Activated CD4-positive, alpha-beta T cell treated with anti-CD3 and anti-CD28 coated beads, Interleukin-2, amount 50 U/mL, for 48 hours (primary cell): Measurements from ENCODE around the gene HCK.
A peak's percentile ranks its signal among the peaks of the same experiment; 100 is the strongest.
"Not testable (repeated sequence)": the region's sequence is repeated elsewhere in the genome, so short reads cannot be mapped to it uniquely, and the experiment has no call there.

ENCODE experiments used
- DNase-seq, 2 experiments: peaks; one replicate each; pipeline ENCODE4 v3.0.0-alpha.2; 2020

HCK gene

GRCh38 chr20:32109392-32110172, 57.5 kb downstream of the HCK start, which contains the start of gene TM9SF4:
Gene TM9SF4, plus strand, starts transcription at chr20:32109714. Its CDS starts 27 bp downstream, at chr20:32109741.
- peak; percentile 90 to 92 for DNase-seq

- DNase-seq, result no peak
Measured at GRCh38 chr20:32110173-32110704, 58.2 kb downstream of the HCK start.

- no peak for DNase-seq
Measured at GRCh38 chr20:32110727-32111126, 58.7 kb downstream of the HCK start.

GRCh38 chr20:32111156-32111686, 59.2 kb downstream of the HCK start:
- no peak for DNase-seq

GRCh38 chr20:32111753-32112152, 59.7 kb downstream of the HCK start:
- DNase-seq, result no peak

GRCh38 chr20:32112841-32113240, 60.8 kb downstream of the HCK start:
- peak; percentile 10 to 11 for DNase-seq

- no peak for DNase-seq
Measured at GRCh38 chr20:32113591-32114260, 61.7 kb downstream of the HCK start.

- no peak for DNase-seq
Measured at GRCh38 chr20:32114305-32114960, 62.4 kb downstream of the HCK start.

GRCh38 chr20:32115211-32115767, 63.2 kb downstream of the HCK start:
- no peak for DNase-seq

- DNase-seq, result no peak
Measured at GRCh38 chr20:32116079-32116521, 64.1 kb downstream of the HCK start.

- not testable (repeated sequence) for DNase-seq
Measured at GRCh38 chr20:32116796-32117195, 64.8 kb downstream of the HCK start.

- not testable (repeated sequence) for DNase-seq
Measured at GRCh38 chr20:32118427-32118826, 66.4 kb downstream of the HCK start.

- no peak for DNase-seq
Measured at GRCh38 chr20:32119734-32120133, 67.7 kb downstream of the HCK start.

- not testable (repeated sequence) for DNase-seq
Measured at GRCh38 chr20:32121908-32122307, 69.9 kb downstream of the HCK start.

GRCh38 chr20:32123088-32123487, 71.0 kb downstream of the HCK start:
- DNase-seq, result no peak

- no peak for DNase-seq
Measured at GRCh38 chr20:32124916-32125454, 72.9 kb downstream of the HCK start.

- no peak for DNase-seq
Measured at GRCh38 chr20:32125506-32125905, 73.5 kb downstream of the HCK start.

- DNase-seq, result no peak
Measured at GRCh38 chr20:32126919-32127318, 74.9 kb downstream of the HCK start.

- no peak for DNase-seq
Measured at GRCh38 chr20:32127347-32127746, 75.3 kb downstream of the HCK start.

GRCh38 chr20:32128167-32128566, 76.1 kb downstream of the HCK start:
- no peak for DNase-seq

GRCh38 chr20:32129863-32130262, 77.8 kb downstream of the HCK start:
- DNase-seq, result no peak

GRCh38 chr20:32130352-32130751, 78.3 kb downstream of the HCK start:
- no peak for DNase-seq
